Loucy (cell line): ENCODE data around the gene METTL13.

ENCODE experiments used
- H2AFZ ChIP-seq: fragments of 200-600 bp; sonication (generic); 2 replicates; pipeline ENCODE4 v1.6.0; 2016; ENCODE audit warnings: antibody characterized with exemption, mild to moderate bottlenecking, low read length, moderate library complexity
- H3F3A ChIP-seq: fragments of 200-600 bp; 2 replicates; pipeline ENCODE4 v1.6.0; 2016; ENCODE audit warnings: antibody characterized with exemption, low read depth, mild to moderate bottlenecking
- H3K27me3 ChIP-seq: fragments of 200-600 bp; sonication (generic); 2 replicates; pipeline ENCODE4 v1.6.1; 2014; ENCODE audit warnings: low read length, mild to moderate bottlenecking; ENCODE audit not compliant: insufficient read depth, poor library complexity, severe bottlenecking
- H3K36me3 ChIP-seq: fragments of 200-600 bp; sonication (generic); 2 replicates; pipeline ENCODE4 v1.6.1; 2016; ENCODE audit warnings: low read length; ENCODE audit not compliant: insufficient read depth
- H3K4me1 ChIP-seq: fragments of 200-600 bp; sonication (generic); 2 replicates; pipeline ENCODE4 v1.5.1; 2014; ENCODE audit warnings: low read length, mild to moderate bottlenecking; ENCODE audit not compliant: insufficient read depth, poor library complexity, severe bottlenecking
- H3K4me2 ChIP-seq: fragments of 200-600 bp; sonication (generic); 2 replicates; pipeline ENCODE4 v1.6.0; 2014; ENCODE audit warnings: antibody characterized with exemption, low read length, low read depth, mild to moderate bottlenecking; ENCODE audit not compliant: poor library complexity, severe bottlenecking
- H3K4me3 ChIP-seq: fragments of 200-600 bp; sonication (generic); 2 replicates; pipeline ENCODE4 v1.5.1; 2014; ENCODE audit warnings: low read length, mild to moderate bottlenecking, mixed read lengths; ENCODE audit not compliant: poor library complexity, severe bottlenecking
- H3K79me2 ChIP-seq: fragments of 200-600 bp; sonication (generic); 2 replicates; pipeline ENCODE4 v1.6.1; 2014; ENCODE audit warnings: low read length; ENCODE audit not compliant: insufficient read depth
- H3K9ac ChIP-seq: fragments of 200-600 bp; sonication (generic); 2 replicates; pipeline ENCODE4 v1.6.0; 2014; ENCODE audit warnings: mild to moderate bottlenecking, low read depth, low read length, moderate library complexity; ENCODE audit not compliant: poor library complexity, severe bottlenecking
- H3K9me2 ChIP-seq: fragments of 200-600 bp; sonication (generic); replicated peaks from 2 replicates; pipeline ENCODE4 v1.6.1; 2016; ENCODE audit warnings: low read depth, low read length, mixed read lengths
- H3K9me3 ChIP-seq: fragments of 200-600 bp; sonication (generic); 2 replicates; pipeline ENCODE4 v1.6.1; 2014; ENCODE audit warnings: mild to moderate bottlenecking, antibody characterized with exemption, low read length, low read depth; ENCODE audit not compliant: insufficient read depth
- H4K20me1 ChIP-seq: fragments of 200-600 bp; sonication (generic); 2 replicates; pipeline ENCODE4 v1.6.0; 2014; ENCODE audit warnings: antibody characterized with exemption, low read length, mild to moderate bottlenecking; ENCODE audit not compliant: insufficient read depth, poor library complexity, severe bottlenecking
- EZH2phosphoT487 ChIP-seq: fragments of 200-600 bp; IDR thresholded peaks from 2 replicates; pipeline ENCODE4 v1.6.1; 2018; ENCODE audit warnings: antibody characterized with exemption, mild to moderate bottlenecking, moderate library complexity, borderline replicate concordance
- TF ChIP-seq, protein P1 (sequence below): fragments of 200-600 bp; sonication (generic); conservative IDR thresholded peaks from 2 replicates; pipeline ENCODE4 v1.5.1; 2014; ENCODE audit warnings: mild to moderate bottlenecking, antibody characterized with exemption, low read length

Gene METTL13

DNA sequence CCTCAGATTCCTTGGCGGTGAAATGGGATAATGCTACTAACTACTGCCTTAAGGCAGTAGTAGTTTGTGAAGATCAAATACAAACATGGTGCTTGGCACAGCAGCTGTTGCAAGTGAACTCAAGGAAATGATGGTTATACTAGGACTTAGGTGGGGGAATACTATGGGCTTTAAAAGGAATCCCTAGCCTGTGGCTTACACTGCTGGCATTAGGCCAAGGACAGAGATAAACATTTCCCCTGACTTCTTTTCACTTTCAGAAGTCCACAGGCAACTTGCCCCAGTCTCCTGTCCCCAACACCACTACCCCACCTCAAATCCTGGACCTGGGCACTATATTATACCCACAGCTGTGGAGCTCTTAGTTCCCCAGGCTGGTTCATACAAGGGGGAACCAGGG, 26.5 kb upstream of the METTL13 start:
- Histone ChIP-seq H3F3A (no peaks in the 10 kb centered on the region), H3K4me3 (no peak overlapping the region), H3K27me3 (no peaks in the 10 kb centered on the region), H3K79me2 (no peaks in the 10 kb centered on the region), H2AFZ (no peak overlapping the region), H3K9me3 (no peaks in the 10 kb centered on the region), H3K4me2 (no peak overlapping the region), H3K9me2 (no peaks in the 10 kb centered on the region), H4K20me1 (no peaks in the 10 kb centered on the region), H3K36me3 (no peaks in the 10 kb centered on the region), H3K4me1 (no peaks in the 10 kb centered on the region), H3K9ac (no peak overlapping the region)
- TF ChIP-seq, protein P1, sequence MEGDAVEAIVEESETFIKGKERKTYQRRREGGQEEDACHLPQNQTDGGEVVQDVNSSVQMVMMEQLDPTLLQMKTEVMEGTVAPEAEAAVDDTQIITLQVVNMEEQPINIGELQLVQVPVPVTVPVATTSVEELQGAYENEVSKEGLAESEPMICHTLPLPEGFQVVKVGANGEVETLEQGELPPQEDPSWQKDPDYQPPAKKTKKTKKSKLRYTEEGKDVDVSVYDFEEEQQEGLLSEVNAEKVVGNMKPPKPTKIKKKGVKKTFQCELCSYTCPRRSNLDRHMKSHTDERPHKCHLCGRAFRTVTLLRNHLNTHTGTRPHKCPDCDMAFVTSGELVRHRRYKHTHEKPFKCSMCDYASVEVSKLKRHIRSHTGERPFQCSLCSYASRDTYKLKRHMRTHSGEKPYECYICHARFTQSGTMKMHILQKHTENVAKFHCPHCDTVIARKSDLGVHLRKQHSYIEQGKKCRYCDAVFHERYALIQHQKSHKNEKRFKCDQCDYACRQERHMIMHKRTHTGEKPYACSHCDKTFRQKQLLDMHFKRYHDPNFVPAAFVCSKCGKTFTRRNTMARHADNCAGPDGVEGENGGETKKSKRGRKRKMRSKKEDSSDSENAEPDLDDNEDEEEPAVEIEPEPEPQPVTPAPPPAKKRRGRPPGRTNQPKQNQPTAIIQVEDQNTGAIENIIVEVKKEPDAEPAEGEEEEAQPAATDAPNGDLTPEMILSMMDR = no peak
- TF ChIP-seq EZH2phosphoT487 = no peak

DNA sequence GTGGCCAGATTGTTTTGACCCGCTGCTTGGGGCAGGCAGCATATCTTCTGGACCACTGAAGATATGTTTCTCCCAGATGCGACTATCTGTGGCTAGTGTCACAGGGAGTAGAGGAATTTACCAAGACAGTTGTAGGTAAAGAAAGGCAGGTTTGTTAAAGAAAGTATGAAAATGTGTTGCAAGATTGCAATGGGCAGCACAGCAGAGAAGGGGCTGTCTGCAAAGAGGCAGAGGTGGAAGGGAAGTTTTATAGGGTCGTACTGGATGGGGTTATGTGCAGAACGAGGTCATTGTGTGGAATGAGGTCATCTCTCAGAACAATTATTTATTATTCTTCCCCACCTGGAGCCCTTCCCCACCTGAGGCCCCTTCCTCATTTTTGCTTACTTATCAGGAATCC, 24.6 kb upstream of the METTL13 start:
- Histone ChIP-seq H3K9me3 (no peaks in the 10 kb centered on the region), H3F3A (no peaks in the 10 kb centered on the region), H4K20me1 (no peaks in the 10 kb centered on the region), H3K4me3 (no peak overlapping the region), H2AFZ (no peak overlapping the region), H3K36me3 (no peaks in the 10 kb centered on the region), H3K9ac (no peak overlapping the region), H3K4me2 (no peak overlapping the region), H3K4me1 (no peaks in the 10 kb centered on the region), H3K27me3 (no peaks in the 10 kb centered on the region), H3K9me2 (no peaks in the 10 kb centered on the region), H3K79me2 (no peaks in the 10 kb centered on the region)
- TF ChIP-seq, protein P1 = no peak
- TF ChIP-seq EZH2phosphoT487 = no peak

DNA sequence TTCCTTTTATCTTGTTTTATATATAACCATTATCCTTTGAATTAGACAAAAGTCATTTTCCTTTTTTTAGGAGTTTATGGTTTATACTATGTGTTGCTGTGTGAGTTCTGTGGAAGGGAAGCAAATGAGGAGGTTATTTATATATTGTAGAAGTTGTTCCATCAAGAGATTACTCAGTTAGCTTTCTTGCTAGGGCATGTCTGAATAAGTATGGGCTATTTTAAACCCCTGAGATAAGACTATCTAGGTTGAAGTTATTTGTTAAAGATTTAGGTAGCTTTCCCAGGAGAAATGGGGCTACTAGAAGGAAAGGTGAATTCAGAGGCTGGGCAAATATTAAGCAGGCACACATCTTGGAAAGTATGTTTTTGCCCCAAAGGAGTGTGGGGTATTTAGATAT, 23.4 kb upstream of the METTL13 start:
- Histone ChIP-seq H3K9me3 (no peaks in the 10 kb centered on the region), H3K4me3 (no peak overlapping the region), H3K4me1 (no peaks in the 10 kb centered on the region), H3K9me2 (no peaks in the 10 kb centered on the region), H3K27me3 (no peaks in the 10 kb centered on the region), H3K79me2 (no peaks in the 10 kb centered on the region), H3K9ac (no peak overlapping the region), H3F3A (no peaks in the 10 kb centered on the region), H3K4me2 (no peak overlapping the region), H3K36me3 (no peaks in the 10 kb centered on the region), H2AFZ (no peak overlapping the region), H4K20me1 (no peaks in the 10 kb centered on the region)
- TF ChIP-seq EZH2phosphoT487 = no peak
- TF ChIP-seq, protein P1 = no peak
